ENCODE data around the gene TTC21B. TPM values are rescaled to one million over a fixed set of nuclear protein-coding genes. Genes with fewer than 3 reads are reported as not detected.

TTC21B gene
- total and polyA plus RNA-seq, 10 of the 15 experiments (the other 5 are each of a cell fraction or from before 2014, with no cell fraction given), result 2.7 to 22.4 (median 11.3) TPM

DNA sequence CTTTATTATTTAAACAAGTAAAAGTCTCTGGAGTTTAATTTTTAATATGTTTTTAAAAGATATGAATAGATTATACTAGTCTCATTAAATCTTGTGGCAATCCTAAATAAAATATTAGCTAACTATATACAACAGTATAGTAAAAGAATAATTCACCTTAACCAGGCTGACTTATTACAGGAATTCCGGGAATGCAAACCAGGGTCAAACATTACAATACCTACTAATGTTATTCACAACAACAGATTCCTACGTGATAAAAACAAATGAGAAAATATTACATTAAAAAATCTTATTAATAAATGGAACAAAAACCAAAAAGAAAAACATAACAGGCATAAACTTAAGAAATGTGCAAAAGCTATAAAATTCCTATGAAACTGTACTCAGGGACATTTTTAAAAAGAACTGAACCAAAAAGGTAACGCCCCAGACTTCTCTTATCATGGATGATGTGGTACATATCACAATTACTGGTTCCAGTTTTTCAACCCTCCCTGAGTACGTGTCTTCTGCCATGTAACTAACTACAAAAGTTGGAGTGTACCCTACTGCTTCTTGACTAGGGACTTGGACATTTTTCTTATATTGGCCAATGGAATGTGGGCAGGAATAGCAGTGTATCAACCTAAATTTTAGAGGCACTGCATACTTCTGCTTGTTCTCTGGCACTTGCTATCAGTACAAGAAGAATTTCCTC lies 20.2 kb downstream of the TTC21B start:
- H2AFZ ChIP-seq (ENCODE audit: control insufficient read depth, low read depth, low read length), result no peak overlapping the region
- H3K9me3 ChIP-seq (replicated peaks; ENCODE audit: control insufficient read depth, insufficient read depth, low read length), result no peaks in the 10 kb centered on the region
- no TSS peak for BruUV-seq (replicated peaks)
- no peaks in the 10 kb centered on the region for H3K27me3 ChIP-seq (replicated peaks in 1 of 2; ENCODE audit: control insufficient read depth in 2 of 2, insufficient read depth in 2 of 2, low read length in 1 of 2)
- H3K4me1 ChIP-seq (ENCODE audit: control insufficient read depth, insufficient read depth, low read length), result no peaks in the 10 kb centered on the region
- H4K20me1 ChIP-seq (ENCODE audit: control insufficient read depth, insufficient read depth), result no peaks in the 10 kb centered on the region
- DNase-seq (ENCODE audit: low read depth, low spot score), result no peak
- no peaks in the 10 kb centered on the region for H3K79me2 ChIP-seq (ENCODE audit: control insufficient read depth, insufficient read depth, low read length)
- no peak overlapping the region for H3K9ac ChIP-seq (ENCODE audit: control insufficient read depth, insufficient read depth, low read length)
- H3K36me3 ChIP-seq (ENCODE audit: control insufficient read depth in 2 of 2, insufficient read depth in 2 of 2, low read length in 1 of 2), result peaks cover 0 to 6% of the 10 kb centered on the region in 2 experiments; a peak in 1 of 4 replicates
- ChIA-PET POLR2A (no interaction called here), RAD21 (ENCODE audit: unreplicated experiment) (no interaction called here), SMC1A (ENCODE audit: uncharacterized antibody, unreplicated experiment) (no interaction called here), CTCF (interaction anchor here (0.6 kb wide), 1 partner anchor 730 kb away, joined by 3 read pairs; no protein-coding TSS in a partner anchor)
- intact Hi-C loops (cut with micrococcal nuclease; ENCODE audit: unreplicated experiment), result no loop called here
- ATAC-seq, result no peak
- FAIRE-seq, result no peak
- H3K4me3 ChIP-seq, result no peak overlapping the region
- H3K27ac ChIP-seq (ENCODE audit: control insufficient read depth, insufficient read depth), result no peak overlapping the region
- no peak overlapping the region for H3K4me2 ChIP-seq (ENCODE audit: control insufficient read depth, insufficient read depth)
- in situ Hi-C loops (cut with MboI), result no loop called here
- WGBS (ENCODE audit: insufficient coverage, insufficient replicate concordance, low lambda C conversion rate, missing lambda C conversion rate), result 95% methylated on average over 4 of the region's 4 CpGs
- TF ChIP-seq, protein P1, sequence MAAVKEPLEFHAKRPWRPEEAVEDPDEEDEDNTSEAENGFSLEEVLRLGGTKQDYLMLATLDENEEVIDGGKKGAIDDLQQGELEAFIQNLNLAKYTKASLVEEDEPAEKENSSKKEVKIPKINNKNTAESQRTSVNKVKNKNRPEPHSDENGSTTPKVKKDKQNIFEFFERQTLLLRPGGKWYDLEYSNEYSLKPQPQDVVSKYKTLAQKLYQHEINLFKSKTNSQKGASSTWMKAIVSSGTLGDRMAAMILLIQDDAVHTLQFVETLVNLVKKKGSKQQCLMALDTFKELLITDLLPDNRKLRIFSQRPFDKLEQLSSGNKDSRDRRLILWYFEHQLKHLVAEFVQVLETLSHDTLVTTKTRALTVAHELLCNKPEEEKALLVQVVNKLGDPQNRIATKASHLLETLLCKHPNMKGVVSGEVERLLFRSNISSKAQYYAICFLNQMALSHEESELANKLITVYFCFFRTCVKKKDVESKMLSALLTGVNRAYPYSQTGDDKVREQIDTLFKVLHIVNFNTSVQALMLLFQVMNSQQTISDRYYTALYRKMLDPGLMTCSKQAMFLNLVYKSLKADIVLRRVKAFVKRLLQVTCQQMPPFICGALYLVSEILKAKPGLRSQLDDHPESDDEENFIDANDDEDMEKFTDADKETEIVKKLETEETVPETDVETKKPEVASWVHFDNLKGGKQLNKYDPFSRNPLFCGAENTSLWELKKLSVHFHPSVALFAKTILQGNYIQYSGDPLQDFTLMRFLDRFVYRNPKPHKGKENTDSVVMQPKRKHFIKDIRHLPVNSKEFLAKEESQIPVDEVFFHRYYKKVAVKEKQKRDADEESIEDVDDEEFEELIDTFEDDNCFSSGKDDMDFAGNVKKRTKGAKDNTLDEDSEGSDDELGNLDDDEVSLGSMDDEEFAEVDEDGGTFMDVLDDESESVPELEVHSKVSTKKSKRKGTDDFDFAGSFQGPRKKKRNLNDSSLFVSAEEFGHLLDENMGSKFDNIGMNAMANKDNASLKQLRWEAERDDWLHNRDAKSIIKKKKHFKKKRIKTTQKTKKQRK (IDR thresholded peaks at IDR 0.05; ENCODE audit: low read depth, low read length), result no peak
- TF ChIP-seq EGR1 (IDR thresholded peaks at IDR 0.05; ENCODE audit: borderline replicate concordance in 1 of 2, low read depth in 2 of 2, low read length in 2 of 2), result no peak
- no peak for TF ChIP-seq TAF1 (IDR thresholded peaks at IDR 0.05; ENCODE audit: borderline replicate concordance, low read depth, low read length)
- TF ChIP-seq, protein P2, sequence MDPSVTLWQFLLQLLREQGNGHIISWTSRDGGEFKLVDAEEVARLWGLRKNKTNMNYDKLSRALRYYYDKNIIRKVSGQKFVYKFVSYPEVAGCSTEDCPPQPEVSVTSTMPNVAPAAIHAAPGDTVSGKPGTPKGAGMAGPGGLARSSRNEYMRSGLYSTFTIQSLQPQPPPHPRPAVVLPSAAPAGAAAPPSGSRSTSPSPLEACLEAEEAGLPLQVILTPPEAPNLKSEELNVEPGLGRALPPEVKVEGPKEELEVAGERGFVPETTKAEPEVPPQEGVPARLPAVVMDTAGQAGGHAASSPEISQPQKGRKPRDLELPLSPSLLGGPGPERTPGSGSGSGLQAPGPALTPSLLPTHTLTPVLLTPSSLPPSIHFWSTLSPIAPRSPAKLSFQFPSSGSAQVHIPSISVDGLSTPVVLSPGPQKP (IDR thresholded peaks at IDR 0.05; ENCODE audit: low read depth, low read length), result no peak
- no peak for TF ChIP-seq RELA (IDR thresholded peaks at IDR 0.05; ENCODE audit: borderline replicate concordance, partially characterized antibody)
- TF ChIP-seq HDGF (IDR thresholded peaks at IDR 0.05), result no peak

Data from GM12878 (cell line).